Gastroesophageal sphincter (tissue), 3 donors: ENCODE results near the gene NEUROD2.

Source experiments
- EP300 ChIP-seq: sonication (generic); formaldehyde crosslinking; IDR thresholded peaks from one replicate; pipeline ENCODE4 v1.6.1; 2017; ENCODE audit warnings: antibody characterized with exemption, mild to moderate bottlenecking
- POLR2A ChIP-seq, 2 donors: fragments of 450-650 bp; IDR thresholded peaks; one replicate each; pipeline ENCODE4 v1.6.1; 2017; ENCODE audit warnings: antibody characterized with exemption in 2 of 2, mild to moderate bottlenecking in 2 of 2, moderate library complexity in 1 of 2
- POLR2AphosphoS5 ChIP-seq: sonication (generic); formaldehyde crosslinking; IDR thresholded peaks from one replicate; pipeline ENCODE4 v1.6.1; 2017; ENCODE audit warnings: antibody characterized with exemption
- TF ChIP-seq, protein P1 (sequence below), 4 experiments: fragments of 200-600 bp in 2 of 4; fragments of 450-650 bp in 2 of 4; sonication (generic) in 1 of 4; IDR thresholded peaks; one replicate each; pipeline ENCODE4 v1.5.1; 2017 to 2019; ENCODE audit warnings: antibody characterized with exemption in 4 of 4, mild to moderate bottlenecking in 2 of 4, moderate library complexity in 2 of 4

DNA sequence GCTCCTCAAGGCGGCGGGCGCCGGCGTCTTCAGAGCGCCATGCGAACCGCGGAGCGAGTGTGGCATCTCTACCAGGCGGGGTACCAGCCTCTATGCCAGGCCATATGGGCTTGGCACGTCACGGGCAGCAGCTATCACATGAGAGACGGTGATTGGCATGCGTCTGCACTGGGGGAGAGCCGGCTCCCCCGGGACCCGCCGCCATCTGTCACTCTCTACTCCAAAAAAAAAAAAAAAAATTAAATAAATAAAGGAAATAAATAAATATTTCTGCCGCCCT is at the start of gene NEUROD2:
- TF ChIP-seq, protein P1, sequence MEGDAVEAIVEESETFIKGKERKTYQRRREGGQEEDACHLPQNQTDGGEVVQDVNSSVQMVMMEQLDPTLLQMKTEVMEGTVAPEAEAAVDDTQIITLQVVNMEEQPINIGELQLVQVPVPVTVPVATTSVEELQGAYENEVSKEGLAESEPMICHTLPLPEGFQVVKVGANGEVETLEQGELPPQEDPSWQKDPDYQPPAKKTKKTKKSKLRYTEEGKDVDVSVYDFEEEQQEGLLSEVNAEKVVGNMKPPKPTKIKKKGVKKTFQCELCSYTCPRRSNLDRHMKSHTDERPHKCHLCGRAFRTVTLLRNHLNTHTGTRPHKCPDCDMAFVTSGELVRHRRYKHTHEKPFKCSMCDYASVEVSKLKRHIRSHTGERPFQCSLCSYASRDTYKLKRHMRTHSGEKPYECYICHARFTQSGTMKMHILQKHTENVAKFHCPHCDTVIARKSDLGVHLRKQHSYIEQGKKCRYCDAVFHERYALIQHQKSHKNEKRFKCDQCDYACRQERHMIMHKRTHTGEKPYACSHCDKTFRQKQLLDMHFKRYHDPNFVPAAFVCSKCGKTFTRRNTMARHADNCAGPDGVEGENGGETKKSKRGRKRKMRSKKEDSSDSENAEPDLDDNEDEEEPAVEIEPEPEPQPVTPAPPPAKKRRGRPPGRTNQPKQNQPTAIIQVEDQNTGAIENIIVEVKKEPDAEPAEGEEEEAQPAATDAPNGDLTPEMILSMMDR (IDR thresholded peaks at IDR 0.05): no peak
- TF ChIP-seq POLR2A (IDR thresholded peaks at IDR 0.05) (no peak), POLR2AphosphoS5 (no peak), EP300 (no peak)
